GM20000 (cell line): ENCODE results near the gene SLC37A1.

Experiments used
- DNase-seq: peaks from one replicate; pipeline ENCODE4 v3.0.0; 2012; ENCODE audit warnings: low spot score
- CTCF ChIP-seq: IDR thresholded peaks from 2 replicates; pipeline ENCODE4 v1.5.1; 2012; ENCODE audit warnings: mild to moderate bottlenecking, control low read depth; ENCODE audit errors: extremely low read depth, missing control alignments

The SLC37A1 gene

GRCh38 chr21:42578761-42579415, 65.2 kb downstream of the SLC37A1 start:
- no peak for DNase-seq
- TF ChIP-seq CTCF: no peak

GRCh38 chr21:42579456-42580075, 65.9 kb downstream of the SLC37A1 start:
- TF ChIP-seq CTCF: no peak
- DNase-seq: no peak

- TF ChIP-seq CTCF: no peak
- DNase-seq: no peak
These were observed 66.6 kb downstream of the SLC37A1 start for GRCh38 chr21:42580076-42580792.

GRCh38 chr21:42580793-42581321, 67.2 kb downstream of the SLC37A1 start:
- no peak for DNase-seq
- no peak for TF ChIP-seq CTCF

GRCh38 chr21:42581336-42581992, 67.8 kb downstream of the SLC37A1 start:
- no peak for TF ChIP-seq CTCF
- no peak for DNase-seq

GRCh38 chr21:42581993-42582786, 68.5 kb downstream of the SLC37A1 start:
- no peak for TF ChIP-seq CTCF
- no peak for DNase-seq
